HG03558 (cell line): Measurements from ENCODE around the gene JAK3.

ENCODE experiments used
- ATAC-seq: cut with Tn5 transposase; IDR thresholded peaks from one replicate; pipeline ENCODE4 v1.9.1; 2021; ENCODE audit warnings: moderate number of reproducible peaks; ENCODE audit not compliant: unreplicated experiment; ENCODE audit errors: extremely low read depth

JAK3 gene

GRCh38 chr19:17866312-17866963 is 18.7 kb upstream of the JAK3 start:
- ATAC-seq = no peak

GRCh38 chr19:17865364-17866311 is 17.9 kb upstream of the JAK3 start:
- no peak for ATAC-seq

GRCh38 chr19:17863520-17864182 is 15.9 kb upstream of the JAK3 start:
- ATAC-seq = no peak

- no peak for ATAC-seq
Observed at GRCh38 chr19:17862711-17863519, 15.1 kb upstream of the JAK3 start.

- ATAC-seq = no peak
Observed at GRCh38 chr19:17861542-17862402, 14.0 kb upstream of the JAK3 start.

- no peak for ATAC-seq
Observed at GRCh38 chr19:17860993-17861360, 13.2 kb upstream of the JAK3 start.

GRCh38 chr19:17860331-17860992 is 12.7 kb upstream of the JAK3 start:
- ATAC-seq = no peak

- peak; percentile 66 for ATAC-seq
Observed at GRCh38 chr19:17859533-17860330, 11.9 kb upstream of the JAK3 start, which contains the start of gene RPL18A. Gene RPL18A (plus strand): TSS chr19:17859910. CDS start chr19:17859957, 47 bp downstream.

- no peak for ATAC-seq
Observed at GRCh38 chr19:17855280-17856152, 7.7 kb upstream of the JAK3 start.

GRCh38 chr19:17854061-17854460 is 6.3 kb upstream of the JAK3 start:
- no peak for ATAC-seq

GRCh38 chr19:17848595-17849292 is 962 bp upstream of the JAK3 start:
- ATAC-seq = no peak

- no peak for ATAC-seq
Observed at GRCh38 chr19:17846146-17846545, 1.6 kb downstream of the JAK3 start.

- no peak for ATAC-seq
Observed at GRCh38 chr19:17843908-17844490, 3.8 kb downstream of the JAK3 start.

GRCh38 chr19:17843292-17843827 is 4.4 kb downstream of the JAK3 start:
- no peak for ATAC-seq

GRCh38 chr19:17842663-17843291 is 5.0 kb downstream of the JAK3 start:
- no peak for ATAC-seq
